Measurements from ENCODE around the gene CCDC80. TPM values are rescaled to one million over a fixed set of nuclear protein-coding genes. Genes with fewer than 3 reads are reported as not detected.

Gene CCDC80, protein sequence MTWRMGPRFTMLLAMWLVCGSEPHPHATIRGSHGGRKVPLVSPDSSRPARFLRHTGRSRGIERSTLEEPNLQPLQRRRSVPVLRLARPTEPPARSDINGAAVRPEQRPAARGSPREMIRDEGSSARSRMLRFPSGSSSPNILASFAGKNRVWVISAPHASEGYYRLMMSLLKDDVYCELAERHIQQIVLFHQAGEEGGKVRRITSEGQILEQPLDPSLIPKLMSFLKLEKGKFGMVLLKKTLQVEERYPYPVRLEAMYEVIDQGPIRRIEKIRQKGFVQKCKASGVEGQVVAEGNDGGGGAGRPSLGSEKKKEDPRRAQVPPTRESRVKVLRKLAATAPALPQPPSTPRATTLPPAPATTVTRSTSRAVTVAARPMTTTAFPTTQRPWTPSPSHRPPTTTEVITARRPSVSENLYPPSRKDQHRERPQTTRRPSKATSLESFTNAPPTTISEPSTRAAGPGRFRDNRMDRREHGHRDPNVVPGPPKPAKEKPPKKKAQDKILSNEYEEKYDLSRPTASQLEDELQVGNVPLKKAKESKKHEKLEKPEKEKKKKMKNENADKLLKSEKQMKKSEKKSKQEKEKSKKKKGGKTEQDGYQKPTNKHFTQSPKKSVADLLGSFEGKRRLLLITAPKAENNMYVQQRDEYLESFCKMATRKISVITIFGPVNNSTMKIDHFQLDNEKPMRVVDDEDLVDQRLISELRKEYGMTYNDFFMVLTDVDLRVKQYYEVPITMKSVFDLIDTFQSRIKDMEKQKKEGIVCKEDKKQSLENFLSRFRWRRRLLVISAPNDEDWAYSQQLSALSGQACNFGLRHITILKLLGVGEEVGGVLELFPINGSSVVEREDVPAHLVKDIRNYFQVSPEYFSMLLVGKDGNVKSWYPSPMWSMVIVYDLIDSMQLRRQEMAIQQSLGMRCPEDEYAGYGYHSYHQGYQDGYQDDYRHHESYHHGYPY
- total RNA-seq = 100 to 1,000 TPM in 3 of 4 donors, 10 to 100 TPM in 1; 42.9 to 278 (median 225) TPM

DNA sequence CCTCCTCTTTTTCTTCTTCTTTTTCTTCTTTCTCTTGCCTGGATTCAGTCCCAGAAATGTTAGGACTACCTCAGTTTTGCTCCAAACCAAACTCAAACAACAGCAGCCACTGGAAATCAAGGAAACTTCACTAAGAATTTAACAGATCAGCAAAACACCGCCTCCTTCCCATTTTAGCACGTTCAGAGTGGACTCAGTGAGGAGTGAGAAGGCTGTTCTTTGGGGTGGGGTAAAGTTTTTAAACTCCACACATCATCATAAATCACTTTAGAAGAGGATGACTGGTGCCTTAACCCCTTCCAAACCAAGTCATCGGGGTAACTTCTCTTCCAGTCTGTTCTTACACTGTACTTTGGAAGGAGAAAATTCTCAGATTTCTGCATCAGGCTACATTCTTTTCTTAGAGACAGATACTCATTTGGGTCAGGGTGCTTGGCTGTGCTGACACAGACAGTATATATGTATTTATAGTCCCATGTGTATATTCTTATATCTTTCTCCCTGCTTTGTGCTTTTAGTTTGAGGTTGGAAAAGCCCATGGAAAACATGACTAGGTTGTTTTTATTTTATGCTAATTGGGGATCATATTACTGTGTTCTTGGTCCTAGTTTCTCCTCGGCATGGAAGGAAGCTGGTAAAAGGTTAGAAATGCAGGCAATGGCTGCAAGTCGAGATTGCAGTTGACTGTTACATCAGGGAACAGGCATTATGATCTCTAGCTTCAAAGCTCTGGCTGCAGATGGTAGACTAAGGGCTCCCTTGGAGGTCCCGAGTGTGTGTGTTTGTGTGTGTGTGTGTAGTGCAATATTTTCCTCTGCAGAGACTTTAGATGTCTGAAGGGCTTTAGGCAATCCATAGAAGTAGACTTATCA lies at the start of gene CCDC80:
CCDC80 (minus strand) TSS at position 214 of the 872 bp plus-strand sequence. CDS start 1,238 bp downstream, outside the sequence.
- ATAC-seq (ENCODE audit: low FRiP score) = peak; percentile 62
- TF ChIP-seq, protein P1, sequence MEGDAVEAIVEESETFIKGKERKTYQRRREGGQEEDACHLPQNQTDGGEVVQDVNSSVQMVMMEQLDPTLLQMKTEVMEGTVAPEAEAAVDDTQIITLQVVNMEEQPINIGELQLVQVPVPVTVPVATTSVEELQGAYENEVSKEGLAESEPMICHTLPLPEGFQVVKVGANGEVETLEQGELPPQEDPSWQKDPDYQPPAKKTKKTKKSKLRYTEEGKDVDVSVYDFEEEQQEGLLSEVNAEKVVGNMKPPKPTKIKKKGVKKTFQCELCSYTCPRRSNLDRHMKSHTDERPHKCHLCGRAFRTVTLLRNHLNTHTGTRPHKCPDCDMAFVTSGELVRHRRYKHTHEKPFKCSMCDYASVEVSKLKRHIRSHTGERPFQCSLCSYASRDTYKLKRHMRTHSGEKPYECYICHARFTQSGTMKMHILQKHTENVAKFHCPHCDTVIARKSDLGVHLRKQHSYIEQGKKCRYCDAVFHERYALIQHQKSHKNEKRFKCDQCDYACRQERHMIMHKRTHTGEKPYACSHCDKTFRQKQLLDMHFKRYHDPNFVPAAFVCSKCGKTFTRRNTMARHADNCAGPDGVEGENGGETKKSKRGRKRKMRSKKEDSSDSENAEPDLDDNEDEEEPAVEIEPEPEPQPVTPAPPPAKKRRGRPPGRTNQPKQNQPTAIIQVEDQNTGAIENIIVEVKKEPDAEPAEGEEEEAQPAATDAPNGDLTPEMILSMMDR (IDR thresholded peaks at IDR 0.05) = no peak
- no peak for DNase-seq (ENCODE audit: low spot score)

DNA sequence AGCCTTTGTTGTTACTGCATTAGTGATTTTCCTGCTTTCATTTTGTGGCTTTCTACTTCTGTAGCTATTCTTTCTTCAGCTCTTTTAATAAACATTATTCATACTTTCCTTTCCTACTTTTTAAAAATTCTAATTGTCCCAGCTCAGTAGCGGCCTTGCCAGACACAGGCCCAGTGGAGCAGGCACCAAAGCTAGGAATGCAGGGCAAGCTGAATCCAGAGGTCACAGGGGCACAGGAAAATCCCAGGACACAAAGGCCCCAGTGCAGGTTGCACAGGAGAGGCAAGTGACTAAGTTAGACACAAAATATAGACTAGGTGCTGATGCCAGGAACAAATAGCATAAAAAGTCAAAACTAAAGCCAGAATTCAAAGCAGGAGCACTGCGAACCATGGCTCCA lies 49.0 kb upstream of the CCDC80 start:
- no peak for ATAC-seq (ENCODE audit: low FRiP score)
- TF ChIP-seq, protein P1 (IDR thresholded peaks at IDR 0.05) = no peak
- no peak for DNase-seq (ENCODE audit: low spot score)

DNA sequence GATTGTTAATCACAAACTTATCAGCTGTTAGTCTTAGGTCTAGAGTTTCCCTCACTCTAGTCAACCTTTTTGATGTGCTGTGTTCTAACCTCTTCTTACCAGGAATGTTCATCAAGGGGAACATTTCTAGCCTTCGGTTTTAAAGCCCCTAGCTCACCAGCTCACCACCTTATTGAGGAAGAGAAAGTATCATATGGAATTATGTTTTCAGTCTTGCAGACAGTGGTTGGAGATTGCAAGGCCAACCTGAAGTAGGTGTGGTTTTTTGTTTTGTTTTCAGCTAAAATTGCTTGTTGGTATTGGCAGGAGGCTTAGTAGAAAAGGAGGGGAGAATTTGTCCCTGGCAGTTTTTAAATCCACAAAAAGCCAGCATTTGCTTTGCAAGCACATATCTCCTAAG lies 48.4 kb upstream of the CCDC80 start:
- DNase-seq (ENCODE audit: low spot score) (no peak), ATAC-seq (ENCODE audit: low FRiP score) (peak; percentile 13)
- TF ChIP-seq, protein P1 (IDR thresholded peaks at IDR 0.05) = no peak

DNA sequence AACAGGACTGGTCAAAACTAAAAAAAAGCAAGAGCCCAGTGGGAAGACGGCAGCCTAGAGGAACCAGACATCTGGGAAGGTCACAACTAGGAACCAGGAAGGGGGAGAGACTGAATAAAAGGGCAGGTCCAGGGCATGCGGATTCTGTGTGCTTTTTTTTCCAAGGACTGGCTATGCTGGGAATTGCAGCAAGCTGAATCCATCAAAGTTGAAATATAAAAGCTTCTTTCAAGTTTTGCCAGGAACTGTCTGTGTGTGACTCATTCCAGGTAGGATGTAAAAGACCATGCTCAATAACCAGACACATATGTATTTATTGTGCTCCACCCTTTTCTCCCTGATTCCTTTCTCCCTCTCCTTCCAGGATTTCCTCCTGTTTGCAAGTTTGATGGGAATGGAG lies 47.9 kb upstream of the CCDC80 start:
- DNase-seq (ENCODE audit: low spot score) = no peak
- TF ChIP-seq, protein P1 (IDR thresholded peaks at IDR 0.05) = no peak
- ATAC-seq (ENCODE audit: low FRiP score) = peak; percentile 74

DNA sequence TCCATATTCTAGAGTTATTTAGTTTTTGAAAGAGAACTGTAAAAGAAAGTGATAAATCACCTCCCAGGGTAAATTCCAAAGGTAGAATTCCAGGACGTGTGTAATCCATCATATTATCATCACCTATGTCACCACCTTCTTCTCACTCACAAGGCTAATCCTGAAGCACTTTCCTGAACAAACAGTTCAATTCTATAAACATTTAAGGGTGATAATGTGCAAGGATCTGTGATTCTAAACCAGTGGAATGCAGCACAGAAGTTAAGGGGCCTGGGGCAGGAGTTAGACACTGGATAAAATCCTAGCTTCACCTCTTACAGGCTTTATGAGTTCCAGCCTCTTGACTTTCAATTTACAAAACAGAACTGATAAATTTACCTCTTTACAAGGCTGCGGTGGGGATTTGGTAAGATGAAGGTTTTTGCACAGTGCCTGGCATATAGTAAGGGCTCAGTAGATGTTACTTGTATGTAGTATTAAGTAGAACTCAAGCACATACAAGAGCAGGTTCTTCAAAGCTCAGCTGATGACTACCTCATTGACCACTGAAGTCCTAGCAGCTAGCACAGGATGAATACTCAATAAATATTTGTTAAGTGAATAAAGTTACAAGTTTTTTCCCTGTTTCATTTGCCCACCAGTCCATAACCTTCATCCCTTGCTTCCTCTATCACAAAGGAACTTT lies 47.3 kb upstream of the CCDC80 start:
- DNase-seq (ENCODE audit: low spot score) (no peak), ATAC-seq (ENCODE audit: low FRiP score) (peak; percentile 25)
- TF ChIP-seq, protein P1 (IDR thresholded peaks at IDR 0.05) = no peak

DNA sequence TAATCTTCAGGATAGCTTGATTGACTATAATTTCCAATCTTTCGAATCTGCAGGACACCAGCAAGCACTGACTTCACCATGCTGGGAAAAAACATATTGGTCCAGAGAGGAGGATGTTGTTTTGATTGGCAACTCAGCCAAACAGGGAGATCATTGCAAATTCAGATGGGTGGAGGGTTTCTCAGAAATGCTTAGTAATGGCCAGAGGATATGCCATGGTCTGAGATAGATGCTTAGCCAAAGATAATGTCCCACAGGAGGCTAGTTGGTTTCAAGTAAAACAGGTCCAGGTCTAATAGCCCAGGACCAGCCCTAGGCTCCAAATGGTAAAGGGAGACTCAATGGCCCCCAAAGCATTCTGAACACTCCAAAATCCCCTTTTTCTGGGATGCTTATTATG lies 46.7 kb upstream of the CCDC80 start:
- DNase-seq (ENCODE audit: low spot score) (no peak), ATAC-seq (ENCODE audit: low FRiP score) (no peak)
- TF ChIP-seq, protein P1 (IDR thresholded peaks at IDR 0.05) = no peak

Data from omental fat pad (tissue), 4 donors.